ENCODE measurements around the gene ATN1.

DNA sequence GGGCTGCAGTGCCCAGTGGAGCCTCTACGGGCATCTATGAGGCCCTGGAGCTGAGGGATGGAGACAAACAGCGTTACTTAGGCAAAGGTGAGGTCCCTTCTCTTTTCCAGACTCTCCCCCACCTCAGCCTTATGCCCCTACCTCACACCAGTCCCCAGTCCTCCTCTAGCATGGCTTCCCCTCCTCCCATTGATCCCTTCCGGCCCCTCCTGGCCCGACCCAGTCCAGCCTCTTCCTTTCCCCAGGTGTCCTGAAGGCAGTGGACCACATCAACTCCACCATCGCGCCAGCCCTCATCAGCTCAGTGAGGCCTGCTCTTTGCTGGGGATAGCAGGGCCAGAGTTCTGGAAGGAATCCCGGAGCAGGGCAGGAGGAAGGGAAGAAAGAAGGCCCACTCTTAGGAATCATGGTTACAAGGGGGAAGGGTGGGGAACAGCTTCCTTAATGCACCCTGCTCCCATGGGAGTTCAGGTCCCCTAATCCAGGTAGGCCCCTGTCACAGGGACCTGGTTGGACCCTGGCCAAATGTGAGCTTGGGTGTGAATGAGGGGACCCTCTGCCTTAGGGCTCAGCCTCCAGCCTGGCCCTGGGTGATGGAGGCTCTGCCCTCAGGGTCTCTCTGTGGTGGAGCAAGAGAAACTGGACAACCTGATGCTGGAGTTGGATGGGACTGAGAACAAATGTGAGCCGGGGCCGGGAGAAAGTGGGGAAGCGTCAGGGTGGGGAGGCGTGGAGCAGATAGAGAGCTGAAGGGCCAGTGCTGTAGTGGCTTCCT lies 11.1 kb upstream of the ATN1 start:
- TF ChIP-seq EZH2 (IDR thresholded peaks at IDR 0.05) (no peak), POLR2AphosphoS5 (IDR thresholded peaks at IDR 0.05; ENCODE audit: borderline replicate concordance, low read depth, low read length) (no peak), FOXP2 (optimal IDR thresholded peaks at IDR 0.05; ENCODE audit: control extremely low read depth, extremely low read length, insufficient read depth) (no peak)

Data from SK-N-MC (cell line).